GM12865 (cell line): ENCODE measurements around the gene SECISBP2L.

Experiments
- DNase-seq: peaks from one replicate; pipeline ENCODE4 v3.0.0; 2010; ENCODE audit warnings: low read depth
- H3K4me3 ChIP-seq: 2 replicates; pipeline ENCODE4 v1.5.1; 2011; ENCODE audit warnings: mild to moderate bottlenecking, low read depth, low read length, control low read depth
- CTCF ChIP-seq: IDR thresholded peaks from 2 replicates; pipeline ENCODE4 v1.5.1; 2011; ENCODE audit warnings: low read length, control low read depth, low read depth, inconsistent platforms; ENCODE audit not compliant: insufficient read depth; ENCODE audit errors: missing control alignments

SECISBP2L gene

GRCh38 chr15:48940508-48940907 lies 105.7 kb downstream of the SECISBP2L start:
- no peak for TF ChIP-seq CTCF
- peak; percentile 85 for DNase-seq
- no peak overlapping the region for H3K4me3 ChIP-seq

- no peak for DNase-seq
- H3K4me3 ChIP-seq = no peak overlapping the region
- no peak for TF ChIP-seq CTCF
These were observed 106.6 kb downstream of the SECISBP2L start for GRCh38 chr15:48939648-48940047.
